Loucy (cell line): ENCODE results near the gene FOXO3.

Source experiments
- EZH2phosphoT487 ChIP-seq: fragments of 200-600 bp; IDR thresholded peaks from 2 replicates; pipeline ENCODE4 v1.6.1; 2018; ENCODE audit warnings: antibody characterized with exemption, mild to moderate bottlenecking, moderate library complexity, borderline replicate concordance
- TF ChIP-seq, protein P1 (sequence below): fragments of 200-600 bp; sonication (generic); conservative IDR thresholded peaks from 2 replicates; pipeline ENCODE4 v1.5.1; 2014; ENCODE audit warnings: mild to moderate bottlenecking, antibody characterized with exemption, low read length

DNA sequence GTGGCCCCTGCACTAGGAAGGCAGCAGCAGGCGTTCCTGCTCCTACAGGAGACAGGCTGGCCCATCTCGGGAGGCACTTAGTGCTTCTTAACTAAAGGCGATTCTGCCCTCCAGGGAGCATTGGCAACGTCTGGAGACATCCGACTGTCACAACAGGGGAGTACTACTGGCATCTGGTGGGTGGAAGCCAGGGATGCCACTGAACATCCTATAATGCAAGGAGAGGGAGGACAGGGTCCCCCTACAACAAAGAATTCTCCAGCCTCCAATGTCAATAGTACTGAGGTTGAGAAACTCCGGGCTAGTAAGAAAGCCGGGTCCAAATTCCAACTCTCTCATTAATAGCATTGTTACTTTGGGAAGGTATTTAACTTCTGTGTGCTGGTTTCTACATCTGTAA is 168.1 kb downstream of the FOXO3 start:
- TF ChIP-seq, protein P1, sequence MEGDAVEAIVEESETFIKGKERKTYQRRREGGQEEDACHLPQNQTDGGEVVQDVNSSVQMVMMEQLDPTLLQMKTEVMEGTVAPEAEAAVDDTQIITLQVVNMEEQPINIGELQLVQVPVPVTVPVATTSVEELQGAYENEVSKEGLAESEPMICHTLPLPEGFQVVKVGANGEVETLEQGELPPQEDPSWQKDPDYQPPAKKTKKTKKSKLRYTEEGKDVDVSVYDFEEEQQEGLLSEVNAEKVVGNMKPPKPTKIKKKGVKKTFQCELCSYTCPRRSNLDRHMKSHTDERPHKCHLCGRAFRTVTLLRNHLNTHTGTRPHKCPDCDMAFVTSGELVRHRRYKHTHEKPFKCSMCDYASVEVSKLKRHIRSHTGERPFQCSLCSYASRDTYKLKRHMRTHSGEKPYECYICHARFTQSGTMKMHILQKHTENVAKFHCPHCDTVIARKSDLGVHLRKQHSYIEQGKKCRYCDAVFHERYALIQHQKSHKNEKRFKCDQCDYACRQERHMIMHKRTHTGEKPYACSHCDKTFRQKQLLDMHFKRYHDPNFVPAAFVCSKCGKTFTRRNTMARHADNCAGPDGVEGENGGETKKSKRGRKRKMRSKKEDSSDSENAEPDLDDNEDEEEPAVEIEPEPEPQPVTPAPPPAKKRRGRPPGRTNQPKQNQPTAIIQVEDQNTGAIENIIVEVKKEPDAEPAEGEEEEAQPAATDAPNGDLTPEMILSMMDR, result no peak
- TF ChIP-seq EZH2phosphoT487, result no peak
